Choroid plexus epithelial cell (primary cell): Measurements from ENCODE around the gene ZNF780A.

Experiments used
- DNase-seq: peaks from one replicate; pipeline ENCODE4 v3.0.0-alpha.2; 2010; ENCODE audit warnings: low read depth
- H3K4me3 ChIP-seq: 2 replicates; pipeline ENCODE4 v1.5.1; 2011; ENCODE audit warnings: low read depth, mild to moderate bottlenecking, control low read depth, low read length, moderate library complexity
- CTCF ChIP-seq: conservative IDR thresholded peaks from 2 replicates; pipeline ENCODE4 v1.5.1; 2011; ENCODE audit warnings: low read depth, mild to moderate bottlenecking, control low read depth, inconsistent platforms, low read length, moderate library complexity

The ZNF780A gene

GRCh38 chr19:40103600-40103999, 12.9 kb upstream of the ZNF780A start:
- H3K4me3 ChIP-seq: no peak overlapping the region
- no peak for TF ChIP-seq CTCF

GRCh38 chr19:40101813-40102212, 11.1 kb upstream of the ZNF780A start:
- DNase-seq: no peak
- no peak overlapping the region for H3K4me3 ChIP-seq
- TF ChIP-seq CTCF: no peak

More at GRCh38 chr19:40103600-40103999, 12.9 kb upstream of the ZNF780A start:
- DNase-seq: no peak

GRCh38 chr19:40093416-40093815, 2.7 kb upstream of the ZNF780A start:
- no peak overlapping the region for H3K4me3 ChIP-seq
- DNase-seq: no peak
- no peak for TF ChIP-seq CTCF

- peak overlapping the region; percentile 96 for H3K4me3 ChIP-seq
- DNase-seq: no peak
- TF ChIP-seq CTCF: no peak
Measured at GRCh38 chr19:40091205-40092129, 724 bp upstream of the ZNF780A start.

- no peak for TF ChIP-seq CTCF
- peak; percentile 19 for DNase-seq
- H3K4me3 ChIP-seq: peak overlapping the region; percentile 96
Measured at GRCh38 chr19:40089462-40089861, 1.3 kb downstream of the ZNF780A start.

- H3K4me3 ChIP-seq: no peak overlapping the region
- DNase-seq: no peak
- TF ChIP-seq CTCF: no peak
Measured at GRCh38 chr19:40088299-40089047, 2.3 kb downstream of the ZNF780A start.
